Osteoblast (primary cell): ENCODE results near the gene RETNLB. TPM values are rescaled to one million over a fixed set of nuclear protein-coding genes. Genes with fewer than 3 reads are reported as not detected.

ENCODE experiments used
- DNase-seq: peaks from one replicate; pipeline ENCODE4 v3.0.0; 2011; ENCODE audit warnings: low spot score, mixed read lengths; ENCODE audit not compliant: insufficient read length; ENCODE audit errors: missing footprints
- H2AFZ ChIP-seq: 2 replicates; pipeline ENCODE4 v1.6.0; 2011; ENCODE audit warnings: mild to moderate bottlenecking, low read length
- H3K27ac ChIP-seq: 2 replicates; pipeline ENCODE4 v1.5.1; 2011; ENCODE audit warnings: mild to moderate bottlenecking, low read depth, low read length, moderate library complexity
- H3K27me3 ChIP-seq: 2 replicates; pipeline ENCODE4 v1.6.0; 2012; ENCODE audit warnings: mild to moderate bottlenecking, control low read depth, inconsistent platforms, low read length, moderate library complexity; ENCODE audit not compliant: insufficient read depth
- H3K36me3 ChIP-seq: 2 replicates; pipeline ENCODE4 v1.5.1; 2011; ENCODE audit warnings: mild to moderate bottlenecking, low read length, control low read depth, moderate library complexity; ENCODE audit not compliant: insufficient read depth
- H3K4me1 ChIP-seq: 2 replicates; pipeline ENCODE4 v1.5.1; 2011; ENCODE audit warnings: mild to moderate bottlenecking, low read length, control low read depth, moderate library complexity; ENCODE audit not compliant: insufficient read depth
- H3K4me2 ChIP-seq: 2 replicates; pipeline ENCODE4 v1.6.0; 2011; ENCODE audit warnings: mild to moderate bottlenecking, low read length; ENCODE audit not compliant: insufficient read depth
- H3K4me3 ChIP-seq: fragments of 200-600 bp; sonication (generic); 3 replicates; pipeline ENCODE4 v1.5.1; 2012; ENCODE audit warnings: mild to moderate bottlenecking, low read length, inconsistent platforms; ENCODE audit not compliant: insufficient read depth
- H3K79me2 ChIP-seq: 2 replicates; pipeline ENCODE4 v1.6.0; 2012; ENCODE audit warnings: mild to moderate bottlenecking, low read length, control low read depth, inconsistent platforms; ENCODE audit not compliant: insufficient read depth
- H3K9me3 ChIP-seq: 2 replicates; pipeline ENCODE4 v1.5.1; 2011; ENCODE audit warnings: low read depth, low read length, control low read depth
- H4K20me1 ChIP-seq: 2 replicates; pipeline ENCODE4 v1.6.0; 2012; ENCODE audit warnings: mild to moderate bottlenecking, low read length, control low read depth; ENCODE audit not compliant: insufficient read depth
- CTCF ChIP-seq: IDR thresholded peaks from 2 replicates; pipeline ENCODE4 v1.5.1; 2011; ENCODE audit warnings: mild to moderate bottlenecking, low read depth, low read length, moderate library complexity; ENCODE audit errors: extremely low read depth
- total RNA-seq: library from RNA; depleted of rRNA; stranded (reverse); fragments of >200 nt; gene quantifications from 2 replicates; pipeline ENCODE4 v1.2.3, GENCODE V29; 2012

The RETNLB gene
- total RNA-seq, 1 donor: not detected

GRCh38 chr3:108791473-108791872, 34.3 kb upstream of the RETNLB start:
- no peaks in the 10 kb centered on the region for H4K20me1 ChIP-seq

GRCh38 chr3:108780235-108780634, 23.0 kb upstream of the RETNLB start:
- Histone ChIP-seq H3K4me2 (no peak overlapping the region), H2AFZ (no peak overlapping the region), H4K20me1 (no peaks in the 10 kb centered on the region), H3K27ac (no peak overlapping the region), H3K79me2 (no peaks in the 10 kb centered on the region), H3K27me3 (no peaks in the 10 kb centered on the region), H3K4me3 (no peak overlapping the region), H3K4me1 (no peaks in the 10 kb centered on the region), H3K9me3 (no peaks in the 10 kb centered on the region), H3K36me3 (no peaks in the 10 kb centered on the region)
- no peak for DNase-seq
- no peak for TF ChIP-seq CTCF

More at GRCh38 chr3:108791473-108791872, 34.3 kb upstream of the RETNLB start:
- H3K27me3 ChIP-seq: no peaks in the 10 kb centered on the region
- DNase-seq: no peak
- H3K4me2 ChIP-seq: no peak overlapping the region
- H3K36me3 ChIP-seq: no peaks in the 10 kb centered on the region
- no peak overlapping the region for H2AFZ ChIP-seq
- no peaks in the 10 kb centered on the region for H3K79me2 ChIP-seq
- no peaks in the 10 kb centered on the region for H3K9me3 ChIP-seq
- TF ChIP-seq CTCF: no peak
- no peak overlapping the region for H3K4me3 ChIP-seq
- H3K27ac ChIP-seq: no peak overlapping the region
- no peaks in the 10 kb centered on the region for H3K4me1 ChIP-seq

GRCh38 chr3:108779496-108779895, 22.3 kb upstream of the RETNLB start:
- Histone ChIP-seq H4K20me1 (no peaks in the 10 kb centered on the region), H3K4me3 (no peak overlapping the region), H3K36me3 (no peaks in the 10 kb centered on the region), H3K4me2 (no peak overlapping the region), H3K27me3 (no peaks in the 10 kb centered on the region), H3K9me3 (no peaks in the 10 kb centered on the region), H2AFZ (no peak overlapping the region), H3K79me2 (no peaks in the 10 kb centered on the region), H3K27ac (no peak overlapping the region), H3K4me1 (no peaks in the 10 kb centered on the region)
- no peak for DNase-seq
- no peak for TF ChIP-seq CTCF

- no peak for TF ChIP-seq CTCF
Measured at GRCh38 chr3:108775649-108776048, 18.4 kb upstream of the RETNLB start.

More at GRCh38 chr3:108775649-108776048, 18.4 kb upstream of the RETNLB start:
- Histone ChIP-seq H3K36me3 (no peaks in the 10 kb centered on the region), H2AFZ (no peak overlapping the region), H3K79me2 (no peaks in the 10 kb centered on the region), H3K27ac (no peak overlapping the region), H3K27me3 (no peaks in the 10 kb centered on the region), H4K20me1 (no peaks in the 10 kb centered on the region), H3K4me1 (no peaks in the 10 kb centered on the region), H3K4me2 (no peak overlapping the region), H3K4me3 (no peak overlapping the region), H3K9me3 (no peaks in the 10 kb centered on the region)
- no peak for DNase-seq
